Liver (tissue), 9 donors: ENCODE data around the gene TRIM25. TPM values are rescaled to one million over a fixed set of nuclear protein-coding genes. Genes with fewer than 3 reads are reported as not detected.

Experiments used
- DNase-seq: peaks from one replicate; pipeline ENCODE4 v3.0.0-alpha.2; 2017; ENCODE audit warnings: low spot score
- H3K27ac ChIP-seq, 2 donors: one replicate each; pipeline ENCODE4 v1.7.0; 2013; ENCODE audit warnings: inconsistent platforms in 2 of 2, low read length in 2 of 2, control low read depth in 1 of 2, low read depth in 1 of 2, mild to moderate bottlenecking in 1 of 2
- H3K27me3 ChIP-seq, 4 donors: one replicate each; pipeline versions ENCODE4 v1.6.1 to v1.7.0; 2013; ENCODE audit warnings: low read length in 3 of 4, inconsistent platforms in 1 of 4, mild to moderate bottlenecking in 1 of 4, moderate library complexity in 1 of 4; ENCODE audit not compliant: control insufficient read depth in 4 of 4, insufficient read depth in 4 of 4
- H3K36me3 ChIP-seq, 4 donors: one replicate each; pipeline versions ENCODE4 v1.6.1 to v1.7.0; 2013; ENCODE audit warnings: low read length in 3 of 4, mild to moderate bottlenecking in 3 of 4, low read depth in 1 of 4, moderate library complexity in 1 of 4; ENCODE audit not compliant: control insufficient read depth in 4 of 4, insufficient read depth in 3 of 4
- H3K4me1 ChIP-seq, 4 donors: one replicate each; pipeline versions ENCODE4 v1.6.1 to v1.7.0; 2013; ENCODE audit warnings: low read length in 3 of 4, mild to moderate bottlenecking in 3 of 4, moderate library complexity in 1 of 4; ENCODE audit not compliant: control insufficient read depth in 4 of 4, insufficient read depth in 4 of 4
- H3K4me3 ChIP-seq, 3 donors: one replicate each; pipeline versions ENCODE4 v1.6.1 to v1.7.0; 2013; ENCODE audit warnings: low read length in 3 of 3, control low read depth in 1 of 3, low read depth in 1 of 3, mild to moderate bottlenecking in 1 of 3
- H3K9ac ChIP-seq, 2 donors: one replicate each; pipeline ENCODE4 v1.7.0; 2013; ENCODE audit warnings: low read length in 2 of 2, mild to moderate bottlenecking in 2 of 2, moderate library complexity in 2 of 2, control low read depth in 1 of 2, low read depth in 1 of 2
- H3K9me3 ChIP-seq, 4 donors: one replicate each; pipeline versions ENCODE4 v1.6.1 to v1.7.0; 2013; ENCODE audit warnings: low read length in 3 of 4; ENCODE audit not compliant: control insufficient read depth in 4 of 4
- ATF3 ChIP-seq: IDR thresholded peaks from 2 replicates; pipeline ENCODE4 v1.6.1; 2016; ENCODE audit warnings: antibody characterized with exemption
- CTCF ChIP-seq: fragments of 150-350 bp; IDR thresholded peaks from 2 replicates; pipeline ENCODE4 v1.5.1; 2017; ENCODE audit warnings: improper control_type of control experiment, low read depth, low read length; ENCODE audit not compliant: missing input control
- EGR1 ChIP-seq, 2 donors: IDR thresholded peaks; 2 replicates each; pipeline ENCODE4 v1.6.1; 2016 to 2018; ENCODE audit warnings: antibody characterized with exemption in 2 of 2, low read depth in 2 of 2
- FOXA2 ChIP-seq: IDR thresholded peaks from 2 replicates; pipeline ENCODE4 v1.6.1; 2016; ENCODE audit warnings: antibody characterized with exemption
- GABPA ChIP-seq, 2 donors: IDR thresholded peaks in 1 of 2; conservative IDR thresholded peaks in 1 of 2; 2 replicates each; pipeline ENCODE4 v1.6.1; 2016; ENCODE audit warnings: antibody characterized with exemption in 2 of 2, mild to moderate bottlenecking in 1 of 2, moderate library complexity in 1 of 2
- HNF4A ChIP-seq, 2 donors: conservative IDR thresholded peaks; 2 replicates each; pipeline ENCODE4 v1.6.1; 2016; ENCODE audit warnings: antibody characterized with exemption in 2 of 2, mild to moderate bottlenecking in 2 of 2
- HNF4G ChIP-seq: IDR thresholded peaks from 2 replicates; pipeline ENCODE4 v1.6.1; 2016; ENCODE audit warnings: antibody characterized with exemption
- JUND ChIP-seq, 2 donors: IDR thresholded peaks; 2 replicates each; pipeline ENCODE4 v1.6.1; 2016; ENCODE audit warnings: antibody characterized with exemption in 2 of 2
- MAX ChIP-seq: IDR thresholded peaks from 2 replicates; pipeline ENCODE4 v1.6.1; 2016; ENCODE audit warnings: antibody characterized with exemption
- NR2F2 ChIP-seq: IDR thresholded peaks from 2 replicates; pipeline ENCODE4 v1.6.1; 2016; ENCODE audit warnings: antibody characterized with exemption
- RAD21 ChIP-seq, 2 donors: IDR thresholded peaks; 2 replicates each; pipeline ENCODE4 v1.6.1; 2016; ENCODE audit warnings: antibody characterized with exemption in 2 of 2, mild to moderate bottlenecking in 2 of 2
- REST ChIP-seq: IDR thresholded peaks from 2 replicates; pipeline ENCODE4 v1.6.1; 2016; ENCODE audit warnings: antibody characterized with exemption, mild to moderate bottlenecking
- RXRA ChIP-seq, 2 donors: IDR thresholded peaks; 2 replicates each; pipeline ENCODE4 v1.6.1; 2017 to 2018; ENCODE audit warnings: antibody characterized with exemption in 2 of 2, mild to moderate bottlenecking in 1 of 2
- SP1 ChIP-seq: IDR thresholded peaks from 2 replicates; pipeline ENCODE4 v1.6.1; 2018; ENCODE audit warnings: antibody characterized with exemption, mild to moderate bottlenecking
- TAF1 ChIP-seq: conservative IDR thresholded peaks from 2 replicates; pipeline ENCODE4 v1.6.1; 2016; ENCODE audit warnings: antibody characterized with exemption, mild to moderate bottlenecking
- YY1 ChIP-seq: IDR thresholded peaks from 2 replicates; pipeline ENCODE4 v1.6.1; 2016; ENCODE audit warnings: antibody characterized with exemption, mild to moderate bottlenecking
- WGBS: extraction: QIAGEN DNeasy Blood & Tissue Kit; methylation state at CpG from one replicate; pipeline ENCODE4 v1.1.7; 2013; 5-methylcytosine and 5-hydroxymethylcytosine counted together
- polyA plus RNA-seq, 2 donors: library from polyadenylated mRNA; stranded (reverse) in 1 of 2; unstranded in 1 of 2; fragments of 200-250 nt in 1 of 2; fragments of >200 nt in 1 of 2; fragmentation: Nextera tagmentation in 1 of 2; extraction: Ambion mirVana in 1 of 2; gene quantifications; one replicate each; pipeline versions ENCODE4 v1.2.1 to v1.2.3, GENCODE V29; 2013 to 2015
- total RNA-seq, 2 donors: library from RNA; depleted of rRNA; stranded (reverse); fragments of >200 nt; gene quantifications; one replicate each; pipeline ENCODE4 v1.2.3, GENCODE V29; 2014
- TF ChIP-seq, protein P1 (sequence below): IDR thresholded peaks from 2 replicates; pipeline ENCODE4 v1.6.1; 2016; ENCODE audit warnings: antibody characterized with exemption
- donor health status: healthy.
- donor health status: healthy.
- donor health status: healthy.
- donor health status: healthy.
- donor health status: healthy.

The TRIM25 gene
- total and polyA plus RNA-seq, 4 donors, result 10.8 to 64.5 (median 15.6) TPM

DNA sequence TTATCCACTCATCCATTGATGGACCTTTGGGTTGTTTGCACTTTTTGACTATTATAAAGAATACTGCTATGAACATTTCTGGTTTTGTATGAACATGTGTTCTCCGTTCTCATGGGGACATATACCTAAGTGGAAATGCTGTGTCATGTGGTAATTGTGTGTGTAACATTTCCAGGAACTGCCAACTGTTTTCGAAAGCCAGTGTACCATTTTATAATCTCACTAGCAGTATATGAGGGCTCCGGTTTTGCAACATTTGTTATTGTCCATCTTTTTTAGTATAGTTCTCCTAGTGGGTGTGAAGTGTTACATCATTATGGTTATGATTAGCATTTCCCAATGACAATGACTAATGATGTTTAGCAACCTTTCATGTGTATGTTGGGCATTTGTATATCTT is 5.1 kb upstream of the TRIM25 start:
- Histone ChIP-seq H3K4me3 (no peak overlapping the region), H3K27ac (no peak overlapping the region), H3K4me1 (peaks cover 0 to 13% (median 8%) of the 10 kb centered on the region in 4 donors), H3K9ac (no peak overlapping the region), H3K36me3 (no peaks in the 10 kb centered on the region), H3K9me3 (no peaks in the 10 kb centered on the region), H3K27me3 (no peaks in the 10 kb centered on the region)
- TF ChIP-seq REST (no peak), MAX (no peak), ATF3 (no peak), GABPA (IDR thresholded peaks at IDR 0.05 in 1 of 2, conservative IDR thresholded peaks at IDR 0.05 in 1 of 2) (no peak), RAD21 (IDR thresholded peaks at IDR 0.05) (no peak), FOXA2 (no peak), CTCF (no peak), RXRA (IDR thresholded peaks at IDR 0.05) (no peak), YY1 (no peak), TAF1 (no peak), NR2F2 (no peak), SP1 (no peak), JUND (IDR thresholded peaks at IDR 0.05) (no peak)
- TF ChIP-seq, protein P1, sequence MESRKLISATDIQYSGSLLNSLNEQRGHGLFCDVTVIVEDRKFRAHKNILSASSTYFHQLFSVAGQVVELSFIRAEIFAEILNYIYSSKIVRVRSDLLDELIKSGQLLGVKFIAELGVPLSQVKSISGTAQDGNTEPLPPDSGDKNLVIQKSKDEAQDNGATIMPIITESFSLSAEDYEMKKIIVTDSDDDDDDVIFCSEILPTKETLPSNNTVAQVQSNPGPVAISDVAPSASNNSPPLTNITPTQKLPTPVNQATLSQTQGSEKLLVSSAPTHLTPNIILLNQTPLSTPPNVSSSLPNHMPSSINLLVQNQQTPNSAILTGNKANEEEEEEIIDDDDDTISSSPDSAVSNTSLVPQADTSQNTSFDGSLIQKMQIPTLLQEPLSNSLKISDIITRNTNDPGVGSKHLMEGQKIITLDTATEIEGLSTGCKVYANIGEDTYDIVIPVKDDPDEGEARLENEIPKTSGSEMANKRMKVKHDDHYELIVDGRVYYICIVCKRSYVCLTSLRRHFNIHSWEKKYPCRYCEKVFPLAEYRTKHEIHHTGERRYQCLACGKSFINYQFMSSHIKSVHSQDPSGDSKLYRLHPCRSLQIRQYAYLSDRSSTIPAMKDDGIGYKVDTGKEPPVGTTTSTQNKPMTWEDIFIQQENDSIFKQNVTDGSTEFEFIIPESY, result no peak
- no peak for DNase-seq
- 86% methylated on average over 3 of the region's 3 CpGs for WGBS

GRCh38 chr17:56917559-56918296 is 3.9 kb upstream of the TRIM25 start:
- Histone ChIP-seq H3K9ac (no peak overlapping the region), H3K36me3 (no peaks in the 10 kb centered on the region), H3K9me3 (no peaks in the 10 kb centered on the region), H3K27me3 (no peaks in the 10 kb centered on the region), H3K4me1 (peaks cover 0 to 13% (median 8%) of the 10 kb centered on the region in 4 donors), H3K4me3 (no peak overlapping the region), H3K27ac (no peak overlapping the region)
- WGBS, result 94% methylated on average over 4 of the region's 4 CpGs
- no peak for DNase-seq
- no peak for TF ChIP-seq MAX
- no peak for TF ChIP-seq YY1
- TF ChIP-seq TAF1, result no peak
- no peak for TF ChIP-seq HNF4G
- TF ChIP-seq JUND (IDR thresholded peaks at IDR 0.05), result no peak
- TF ChIP-seq RAD21 (IDR thresholded peaks at IDR 0.05), result no peak
- TF ChIP-seq FOXA2, result no peak
- TF ChIP-seq HNF4A (conservative IDR thresholded peaks at IDR 0.05), result no peak
- TF ChIP-seq CTCF, result no peak
- no peak for TF ChIP-seq EGR1 (IDR thresholded peaks at IDR 0.05; ENCODE audit: low read depth in 2 of 2)
- no peak for TF ChIP-seq NR2F2
- TF ChIP-seq GABPA (IDR thresholded peaks at IDR 0.05 in 1 of 2, conservative IDR thresholded peaks at IDR 0.05 in 1 of 2), result no peak
- TF ChIP-seq ATF3, result no peak
- no peak for TF ChIP-seq SP1
